Upper lobe of left lung (tissue), 4 donors: Measurements from ENCODE around the gene KRT85.

Experiments used
- CTCF ChIP-seq, 6 experiments: fragments of 450-650 bp in 4 of 6; fragments of 200-600 bp in 2 of 6; sonication (generic) in 2 of 6; IDR thresholded peaks; one replicate each; pipeline ENCODE4 v1.5.1; 2016 to 2019; ENCODE audit warnings: antibody characterized with exemption in 6 of 6
- EP300 ChIP-seq, 4 donors: sonication (generic); formaldehyde crosslinking; IDR thresholded peaks; one replicate each; pipeline ENCODE4 v1.5.1; 2017; ENCODE audit warnings: antibody characterized with exemption in 4 of 4, control low read depth in 2 of 4
- POLR2AphosphoS5 ChIP-seq, 2 donors: sonication (generic); formaldehyde crosslinking; IDR thresholded peaks; one replicate each; pipeline ENCODE4 v1.5.1; 2017; ENCODE audit warnings: antibody characterized with exemption in 2 of 2

- TF ChIP-seq POLR2AphosphoS5 (IDR thresholded peaks at IDR 0.05), result peak; percentile 20 to 36
- peak in 1 of 4 donors; percentile 26 for TF ChIP-seq EP300 (IDR thresholded peaks at IDR 0.05)
- no peak for TF ChIP-seq CTCF (IDR thresholded peaks at IDR 0.05)
Observed at GRCh38 chr12:52415870-52416750, 48.8 kb upstream of the KRT85 start.
